HUDEP-2 (cell line): ENCODE data around the gene CYP2B6.
A peak's percentile ranks its signal among the peaks of the same experiment; 100 is the strongest.
"Not testable (repeated sequence)": the region's sequence is repeated elsewhere in the genome, so short reads cannot be mapped to it uniquely, and the experiment has no call there.

Experiments used
- DNase-seq, 76 experiments: peaks; one replicate each; lab custom pipeline; 2025; ENCODE audit not compliant: unreplicated experiment in 76 of 76; lab: John Stamatoyannopoulos, UW

CYP2B6 gene

GRCh38 chr19:40979759-40980158, 11.3 kb upstream of the CYP2B6 start:
- not testable (repeated sequence) for DNase-seq

GRCh38 chr19:40980743-40981442, 10.2 kb upstream of the CYP2B6 start:
- not testable (repeated sequence) for DNase-seq

- DNase-seq, result no peak
Observed at GRCh38 chr19:40981591-40981990, 9.5 kb upstream of the CYP2B6 start.

GRCh38 chr19:40982594-40983101, 8.4 kb upstream of the CYP2B6 start:
- DNase-seq, result no peak

GRCh38 chr19:40989453-40989852, 1.6 kb upstream of the CYP2B6 start:
- no peak for DNase-seq

GRCh38 chr19:40995355-40995754, 4.3 kb downstream of the CYP2B6 start:
- DNase-seq, result no peak

- DNase-seq, result not testable (repeated sequence)
Observed at GRCh38 chr19:40999018-40999417, 7.9 kb downstream of the CYP2B6 start.

- peak in 18 of 76 experiments; percentile 4 to 35 (median 10) for DNase-seq
Observed at GRCh38 chr19:41000310-41000737, 9.2 kb downstream of the CYP2B6 start.

GRCh38 chr19:41001243-41001971, 10.3 kb downstream of the CYP2B6 start:
- no peak for DNase-seq

- DNase-seq, result not testable (repeated sequence)
Observed at GRCh38 chr19:41003656-41004055, 12.6 kb downstream of the CYP2B6 start.

GRCh38 chr19:41009700-41010235, 18.7 kb downstream of the CYP2B6 start:
- DNase-seq, result no peak

- no peak for DNase-seq
Observed at GRCh38 chr19:41013359-41013758, 22.3 kb downstream of the CYP2B6 start.

- no peak for DNase-seq
Observed at GRCh38 chr19:41014643-41015042, 23.6 kb downstream of the CYP2B6 start.

GRCh38 chr19:41016488-41017071, 25.5 kb downstream of the CYP2B6 start:
- no peak for DNase-seq

GRCh38 chr19:41018736-41019290, 27.7 kb downstream of the CYP2B6 start:
- DNase-seq, result no peak

GRCh38 chr19:41019346-41019745, 28.3 kb downstream of the CYP2B6 start:
- DNase-seq, result no peak

- DNase-seq, result no peak
Observed at GRCh38 chr19:41023193-41023592, 32.1 kb downstream of the CYP2B6 start.

GRCh38 chr19:41025411-41025810, 34.3 kb downstream of the CYP2B6 start:
- DNase-seq, result no peak

GRCh38 chr19:41025871-41026270, 34.8 kb downstream of the CYP2B6 start:
- no peak for DNase-seq

GRCh38 chr19:41027273-41027967, 36.3 kb downstream of the CYP2B6 start:
- no peak for DNase-seq
